Upper lobe of left lung (tissue), 4 donors: ENCODE results near the gene ZNF652.
A peak's percentile ranks its signal among the peaks of the same experiment; 100 is the strongest.

Experiments used
- POLR2A ChIP-seq, 4 donors: fragments of 450-650 bp; IDR thresholded peaks; one replicate each; pipeline ENCODE4 v1.5.1; 2016 to 2017; ENCODE audit warnings: antibody characterized with exemption in 4 of 4, mild to moderate bottlenecking in 2 of 4
- TF ChIP-seq, protein P1 (sequence below), 6 experiments: fragments of 450-650 bp in 4 of 6; fragments of 200-600 bp in 2 of 6; sonication (generic) in 2 of 6; IDR thresholded peaks; one replicate each; pipeline ENCODE4 v1.5.1; 2016 to 2019; ENCODE audit warnings: antibody characterized with exemption in 6 of 6

DNA sequence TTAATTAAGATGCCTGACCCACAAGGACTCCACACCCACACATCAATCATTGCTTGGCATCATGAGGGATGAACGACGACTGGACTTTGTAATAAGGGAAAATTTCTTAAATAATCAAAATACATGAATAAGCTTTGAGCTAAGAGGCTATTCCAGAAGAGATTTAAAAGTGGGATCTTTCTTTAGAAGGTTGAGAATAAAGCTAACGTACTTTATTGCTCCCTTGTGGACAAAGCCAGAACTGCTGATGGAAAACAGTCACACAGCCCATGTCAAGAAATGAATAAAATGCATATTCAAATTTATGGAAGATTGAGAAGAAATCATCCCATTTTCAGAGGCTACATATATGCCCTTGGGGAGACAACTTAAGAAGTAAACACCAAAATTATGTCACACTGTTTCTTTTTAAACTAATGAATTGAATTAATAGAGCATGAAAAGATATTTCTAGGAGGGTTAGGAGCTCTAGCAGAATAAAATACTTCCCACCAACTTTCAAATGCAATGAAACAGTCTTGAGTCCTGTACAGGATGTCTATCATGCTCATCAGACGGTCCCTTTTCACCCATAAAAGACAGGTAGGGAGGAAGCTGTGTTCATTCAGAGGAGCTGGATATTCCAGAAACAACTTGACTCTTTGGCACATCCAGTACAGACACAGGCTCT, 71.2 kb downstream of the ZNF652 start:
- TF ChIP-seq, protein P1, sequence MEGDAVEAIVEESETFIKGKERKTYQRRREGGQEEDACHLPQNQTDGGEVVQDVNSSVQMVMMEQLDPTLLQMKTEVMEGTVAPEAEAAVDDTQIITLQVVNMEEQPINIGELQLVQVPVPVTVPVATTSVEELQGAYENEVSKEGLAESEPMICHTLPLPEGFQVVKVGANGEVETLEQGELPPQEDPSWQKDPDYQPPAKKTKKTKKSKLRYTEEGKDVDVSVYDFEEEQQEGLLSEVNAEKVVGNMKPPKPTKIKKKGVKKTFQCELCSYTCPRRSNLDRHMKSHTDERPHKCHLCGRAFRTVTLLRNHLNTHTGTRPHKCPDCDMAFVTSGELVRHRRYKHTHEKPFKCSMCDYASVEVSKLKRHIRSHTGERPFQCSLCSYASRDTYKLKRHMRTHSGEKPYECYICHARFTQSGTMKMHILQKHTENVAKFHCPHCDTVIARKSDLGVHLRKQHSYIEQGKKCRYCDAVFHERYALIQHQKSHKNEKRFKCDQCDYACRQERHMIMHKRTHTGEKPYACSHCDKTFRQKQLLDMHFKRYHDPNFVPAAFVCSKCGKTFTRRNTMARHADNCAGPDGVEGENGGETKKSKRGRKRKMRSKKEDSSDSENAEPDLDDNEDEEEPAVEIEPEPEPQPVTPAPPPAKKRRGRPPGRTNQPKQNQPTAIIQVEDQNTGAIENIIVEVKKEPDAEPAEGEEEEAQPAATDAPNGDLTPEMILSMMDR (IDR thresholded peaks at IDR 0.05): peak; percentile 26 to 70 (median 56)
- TF ChIP-seq POLR2A (IDR thresholded peaks at IDR 0.05): no peak
